Mesendoderm (in vitro differentiated cells): ENCODE measurements around the gene ADH4. TPM values are rescaled to one million over a fixed set of nuclear protein-coding genes. Genes with fewer than 3 reads are reported as not detected.
"Not testable (repeated sequence)": the region's sequence is repeated elsewhere in the genome, so short reads cannot be mapped to it uniquely, and the experiment has no call there.

Experiments
- DNase-seq: peaks from one replicate; pipeline ENCODE4 v3.0.0; 2013
- H2AK5ac ChIP-seq: 2 replicates; pipeline ENCODE4 v1.6.1; 2013; ENCODE audit warnings: low read length, inconsistent platforms
- H2BK120ac ChIP-seq: 2 replicates; pipeline ENCODE4 v1.6.1; 2013; ENCODE audit warnings: low read depth, mild to moderate bottlenecking, low read length, moderate library complexity, mixed read lengths
- H2BK15ac ChIP-seq: replicated peaks from 2 replicates; pipeline ENCODE4 v1.6.1; 2013; ENCODE audit warnings: low read depth, mild to moderate bottlenecking, moderate library complexity
- H2BK5ac ChIP-seq: 2 replicates; pipeline ENCODE4 v1.6.1; 2013; ENCODE audit warnings: low read length, inconsistent platforms
- H3K18ac ChIP-seq: 2 replicates; pipeline ENCODE4 v1.6.1; 2013; ENCODE audit warnings: mild to moderate bottlenecking, low read length, mixed read lengths
- H3K23ac ChIP-seq: one replicate; pipeline ENCODE4 v1.6.1; 2013; ENCODE audit warnings: low read length
- H3K27ac ChIP-seq: 2 replicates; pipeline ENCODE4 v1.5.1; 2013; ENCODE audit warnings: low read depth, mild to moderate bottlenecking, inconsistent platforms, low read length, moderate library complexity
- H3K27me3 ChIP-seq: 2 replicates; pipeline ENCODE4 v1.6.1; 2013; ENCODE audit warnings: low read length, control low read depth, mild to moderate bottlenecking, inconsistent platforms; ENCODE audit not compliant: insufficient read depth, poor library complexity
- H3K36me3 ChIP-seq: 2 replicates; pipeline ENCODE4 v1.6.1; 2013; ENCODE audit warnings: low read length, inconsistent platforms; ENCODE audit not compliant: control insufficient read depth, insufficient read depth
- H3K4ac ChIP-seq: one replicate; pipeline ENCODE4 v1.6.1; 2013; ENCODE audit warnings: low read depth, mild to moderate bottlenecking, low read length, moderate library complexity
- H3K4me1 ChIP-seq: 2 replicates; pipeline ENCODE4 v1.6.1; 2013; ENCODE audit warnings: low read depth, low read length, inconsistent platforms; ENCODE audit not compliant: control insufficient read depth
- H3K4me2 ChIP-seq: 2 replicates; pipeline ENCODE4 v1.6.1; 2013; ENCODE audit warnings: low read length
- H3K4me3 ChIP-seq: 2 replicates; pipeline ENCODE4 v1.5.1; 2013; ENCODE audit warnings: mild to moderate bottlenecking, low read length
- H3K56ac ChIP-seq: one replicate; pipeline ENCODE4 v1.6.1; 2013; ENCODE audit warnings: low read length
- H3K79me1 ChIP-seq: 2 replicates; pipeline ENCODE4 v1.6.1; 2013; ENCODE audit warnings: low read length, inconsistent platforms
- H3K79me2 ChIP-seq: 2 replicates; pipeline ENCODE4 v1.6.1; 2013; ENCODE audit warnings: mild to moderate bottlenecking, low read length; ENCODE audit not compliant: control insufficient read depth, insufficient read depth
- H3K9ac ChIP-seq: 2 replicates; pipeline ENCODE4 v1.6.1; 2013; ENCODE audit warnings: low read length, inconsistent platforms
- H4K5ac ChIP-seq: one replicate; pipeline ENCODE4 v1.6.1; 2013; ENCODE audit warnings: low read length
- H4K8ac ChIP-seq: one replicate; pipeline ENCODE4 v1.6.1; 2013; ENCODE audit warnings: low read depth, mild to moderate bottlenecking, control low read depth, low read length, moderate library complexity
- WGBS: extraction: QIAGEN DNeasy Blood & Tissue Kit; methylation state at CpG from one replicate; pipeline ENCODE4 v1.1.7; 2013; ENCODE audit warnings: low lambda C conversion rate, missing lambda C conversion rate; ENCODE audit not compliant: insufficient coverage; ENCODE audit errors: extremely low coverage; 5-methylcytosine and 5-hydroxymethylcytosine counted together
- polyA plus RNA-seq, 2 experiments: library from polyadenylated mRNA; stranded (reverse); fragments of 200-250 nt; gene quantifications; one replicate each; pipeline ENCODE4 v1.2.3, GENCODE V29; 2013

Gene ADH4
- 0.03 TPM for polyA plus RNA-seq (2013, experiment 1 of 2)
- polyA plus RNA-seq (2013, experiment 2 of 2), result not detected

GRCh38 chr4:99144070-99144469 is at the start of gene ADH4:
Gene ADH4, minus strand, starts transcription at chr4:99144297. Its CDS starts 75 bp downstream, at chr4:99144222.
- no peaks in the 10 kb centered on the region for H3K27me3 ChIP-seq
- H2BK5ac ChIP-seq, result no peak within 1 kb of the TSS
- no CpG with 5 or more reads among the region's 2 CpGs for WGBS
- H3K27ac ChIP-seq, result no peak within 1 kb of the TSS
- no peaks in the 10 kb centered on the region for H3K79me2 ChIP-seq
- no peak for DNase-seq
- H3K4me2 ChIP-seq, result no peak within 1 kb of the TSS
- no peaks in the 10 kb centered on the region for H3K36me3 ChIP-seq
- H3K56ac ChIP-seq, result no peak within 1 kb of the TSS
- H3K79me1 ChIP-seq, result no peaks in the 10 kb centered on the region
- H4K5ac ChIP-seq, result no peak within 1 kb of the TSS
- H2BK120ac ChIP-seq, result no peak within 1 kb of the TSS
- H3K9ac ChIP-seq, result no peak within 1 kb of the TSS
- no peak within 1 kb of the TSS for H4K8ac ChIP-seq
- no peaks in the 10 kb centered on the region for H3K4me1 ChIP-seq
- no peak within 1 kb of the TSS for H3K4ac ChIP-seq
- no peak within 1 kb of the TSS for H2BK15ac ChIP-seq
- no peak within 1 kb of the TSS for H3K23ac ChIP-seq
- no peak within 1 kb of the TSS for H3K18ac ChIP-seq
- no peak within 1 kb of the TSS for H3K4me3 ChIP-seq
- no peak within 1 kb of the TSS for H2AK5ac ChIP-seq

- H3K18ac ChIP-seq, result no peak overlapping the region
Measured at GRCh38 chr4:99190336-99190735, 46.2 kb upstream of the ADH4 start.

GRCh38 chr4:99189900-99190299 is 45.8 kb upstream of the ADH4 start:
- H3K9ac ChIP-seq, H3K27me3 ChIP-seq, H3K56ac ChIP-seq, H3K4ac ChIP-seq, H3K36me3 ChIP-seq, H3K4me1 ChIP-seq, DNase-seq, H4K5ac ChIP-seq, H3K27ac ChIP-seq, H2AK5ac ChIP-seq, H3K79me1 ChIP-seq, H3K4me2 ChIP-seq, H2BK15ac ChIP-seq, H2BK120ac ChIP-seq, H3K4me3 ChIP-seq, H3K23ac ChIP-seq, H2BK5ac ChIP-seq, H4K8ac ChIP-seq, H3K79me2 ChIP-seq, H3K18ac ChIP-seq: not testable (repeated sequence)
- WGBS, result no CpG with 5 or more reads among the region's 3 CpGs

More at GRCh38 chr4:99190336-99190735, 46.2 kb upstream of the ADH4 start:
- H2BK5ac ChIP-seq, result no peak overlapping the region
- H3K4me2 ChIP-seq, result no peak overlapping the region
- H3K23ac ChIP-seq, result no peak overlapping the region
- H2BK120ac ChIP-seq, result no peak overlapping the region
- H2AK5ac ChIP-seq, result no peak overlapping the region
- H3K4me3 ChIP-seq, result no peak overlapping the region
- H2BK15ac ChIP-seq, result no peak overlapping the region
- H3K79me2 ChIP-seq, result no peaks in the 10 kb centered on the region
- no peak overlapping the region for H3K27ac ChIP-seq
- no peak overlapping the region for H4K8ac ChIP-seq
- no peak overlapping the region for H3K9ac ChIP-seq
- H3K56ac ChIP-seq, result no peak overlapping the region
- H4K5ac ChIP-seq, result no peak overlapping the region
- no peak overlapping the region for H3K4ac ChIP-seq
- H3K79me1 ChIP-seq, result no peaks in the 10 kb centered on the region
- DNase-seq, result no peak
- no peaks in the 10 kb centered on the region for H3K27me3 ChIP-seq
- no peaks in the 10 kb centered on the region for H3K36me3 ChIP-seq
- WGBS, result no CpG with 5 or more reads among the region's 5 CpGs
- no peaks in the 10 kb centered on the region for H3K4me1 ChIP-seq

GRCh38 chr4:99186029-99186428 is 41.9 kb upstream of the ADH4 start:
- Histone ChIP-seq H2AK5ac (no peak overlapping the region), H3K18ac (no peak overlapping the region), H2BK120ac (no peak overlapping the region), H3K56ac (no peak overlapping the region), H3K79me2 (no peaks in the 10 kb centered on the region), H2BK5ac (no peak overlapping the region), H3K23ac (no peak overlapping the region), H3K79me1 (no peaks in the 10 kb centered on the region), H3K27me3 (no peaks in the 10 kb centered on the region), H3K4me2 (no peak overlapping the region), H4K5ac (no peak overlapping the region), H4K8ac (no peak overlapping the region), H3K4me1 (no peaks in the 10 kb centered on the region), H3K4me3 (no peak overlapping the region), H2BK15ac (no peak overlapping the region), H3K36me3 (no peaks in the 10 kb centered on the region), H3K9ac (no peak overlapping the region), H3K27ac (no peak overlapping the region), H3K4ac (no peak overlapping the region)
- no peak for DNase-seq
- WGBS, result no CpG with 5 or more reads among the region's 1 CpG

- Histone ChIP-seq H3K4me2 (no peak overlapping the region), H3K18ac (no peak overlapping the region), H4K5ac (no peak overlapping the region), H3K4me1 (no peaks in the 10 kb centered on the region), H3K23ac (no peak overlapping the region), H3K4me3 (no peak overlapping the region), H2AK5ac (no peak overlapping the region), H3K36me3 (no peaks in the 10 kb centered on the region), H2BK120ac (no peak overlapping the region), H3K9ac (no peak overlapping the region), H3K27me3 (no peaks in the 10 kb centered on the region), H4K8ac (no peak overlapping the region), H3K79me1 (no peaks in the 10 kb centered on the region), H2BK5ac (no peak overlapping the region), H3K56ac (no peak overlapping the region), H2BK15ac (no peak overlapping the region), H3K27ac (no peak overlapping the region), H3K4ac (no peak overlapping the region), H3K79me2 (no peaks in the 10 kb centered on the region)
- DNase-seq, result no peak
- no CpG with 5 or more reads among the region's 2 CpGs for WGBS
Measured at GRCh38 chr4:99185581-99185980, 41.5 kb upstream of the ADH4 start.

- H3K18ac ChIP-seq, result no peak overlapping the region
- no CpG with 5 or more reads among the region's 2 CpGs for WGBS
- H3K4me2 ChIP-seq, result no peak overlapping the region
- H3K56ac ChIP-seq, result no peak overlapping the region
- no peaks in the 10 kb centered on the region for H3K79me1 ChIP-seq
- no peak overlapping the region for H2AK5ac ChIP-seq
- no peaks in the 10 kb centered on the region for H3K36me3 ChIP-seq
- H3K27ac ChIP-seq, result no peak overlapping the region
- H3K4ac ChIP-seq, result no peak overlapping the region
- H3K23ac ChIP-seq, result no peak overlapping the region
- H2BK5ac ChIP-seq, result no peak overlapping the region
- H4K8ac ChIP-seq, result no peak overlapping the region
- no peak overlapping the region for H2BK120ac ChIP-seq
- H3K27me3 ChIP-seq, result no peaks in the 10 kb centered on the region
- H3K9ac ChIP-seq, result no peak overlapping the region
- H3K4me1 ChIP-seq, result no peaks in the 10 kb centered on the region
- H3K79me2 ChIP-seq, result no peaks in the 10 kb centered on the region
- no peak for DNase-seq
- no peak overlapping the region for H2BK15ac ChIP-seq
- H3K4me3 ChIP-seq, result no peak overlapping the region
- H4K5ac ChIP-seq, result no peak overlapping the region
Measured at GRCh38 chr4:99180382-99181070, 36.4 kb upstream of the ADH4 start.
